SK-N-SH treated with all-trans-retinoic acid at 6 μM for 48 hours (cell line): ENCODE measurements around the gene TNS1.

ENCODE experiments used
- ATAC-seq: fragments of 200-7000 bp; cut with Tn5 transposase; 3 replicates; pipeline ENCODE4 v1.9.1; 2020; ENCODE audit warnings: mild to moderate bottlenecking, moderate library complexity
- ARNTL ChIP-seq: fragments of 450-650 bp; formaldehyde crosslinking; IDR thresholded peaks from 2 replicates; pipeline ENCODE4 v1.5.0; 2020; ENCODE audit warnings: low read depth, mild to moderate bottlenecking, moderate library complexity, borderline replicate concordance
- BACH2 ChIP-seq: fragments of 250-450 bp; sonication (Bioruptor Pico); IDR thresholded peaks from 2 replicates; pipeline ENCODE4 v1.9.0; 2021; ENCODE audit warnings: mild to moderate bottlenecking, borderline replicate concordance
- CSDC2 ChIP-seq: fragments of 250-450 bp; sonication (Bioruptor Pico); IDR thresholded peaks from 2 replicates; pipeline ENCODE4 v1.5.0; 2020; ENCODE audit warnings: mild to moderate bottlenecking, moderate library complexity
- ESRRG ChIP-seq: fragments of 250-450 bp; sonication (Bioruptor Pico); IDR thresholded peaks from 2 replicates; pipeline ENCODE4 v1.6.1; 2021; ENCODE audit warnings: mild to moderate bottlenecking
- OSR1 ChIP-seq: fragments of 250-450 bp; sonication (Bioruptor Pico); IDR thresholded peaks from 2 replicates; pipeline ENCODE4 v1.8.0; 2022; ENCODE audit warnings: moderate library complexity, mild to moderate bottlenecking, inconsistent platforms
- TCF4 ChIP-seq: fragments of 250-450 bp; sonication (Bioruptor Pico); IDR thresholded peaks from 2 replicates; pipeline ENCODE4 v1.8.0; 2021; ENCODE audit warnings: mild to moderate bottlenecking, moderate library complexity, borderline replicate concordance
- TOX ChIP-seq: fragments of 250-450 bp; sonication (Bioruptor Pico); IDR thresholded peaks from 2 replicates; pipeline ENCODE4 v1.8.0; 2021; ENCODE audit warnings: mild to moderate bottlenecking, moderate library complexity, borderline replicate concordance
- ZC3H10 ChIP-seq: fragments of 250-450 bp; sonication (Bioruptor Pico); IDR thresholded peaks from 2 replicates; pipeline ENCODE4 v1.5.1; 2021; ENCODE audit warnings: mild to moderate bottlenecking, moderate library complexity
- ZFP3 ChIP-seq: fragments of 250-450 bp; sonication (Bioruptor Pico); IDR thresholded peaks from 2 replicates; pipeline ENCODE4 v1.5.0; 2020; ENCODE audit warnings: mild to moderate bottlenecking, moderate library complexity
- ZFP30 ChIP-seq: fragments of 450-650 bp; formaldehyde crosslinking; IDR thresholded peaks from 2 replicates; pipeline ENCODE4 v1.5.0; 2022; ENCODE audit warnings: mild to moderate bottlenecking, moderate library complexity
- ZNF70 ChIP-seq: fragments of 450-650 bp; formaldehyde crosslinking; IDR thresholded peaks from 2 replicates; pipeline ENCODE4 v1.5.0; 2020; ENCODE audit warnings: mild to moderate bottlenecking, moderate library complexity
- ZNF8 ChIP-seq: fragments of 450-650 bp; formaldehyde crosslinking; IDR thresholded peaks from 2 replicates; pipeline ENCODE4 v1.5.0; 2020; ENCODE audit warnings: mild to moderate bottlenecking, moderate library complexity
- TF ChIP-seq, protein P1 (sequence below): fragments of 250-450 bp; sonication (Bioruptor Pico); IDR thresholded peaks from 2 replicates; pipeline ENCODE4 v1.8.0; 2021; ENCODE audit warnings: low read depth, mild to moderate bottlenecking, moderate library complexity, borderline replicate concordance
- TF ChIP-seq, protein P2 (sequence below): fragments of 250-450 bp; sonication (Bioruptor Pico); IDR thresholded peaks from 2 replicates; pipeline ENCODE4 v1.8.0; 2020; ENCODE audit warnings: mild to moderate bottlenecking, moderate library complexity, borderline replicate concordance
- TF ChIP-seq, protein P3 (sequence below): fragments of 250-450 bp; sonication (Bioruptor Pico); IDR thresholded peaks from 2 replicates; pipeline ENCODE4 v1.5.1; 2021; ENCODE audit warnings: mild to moderate bottlenecking, moderate library complexity
- TF ChIP-seq, protein P4 (sequence below): fragments of 250-450 bp; sonication (Bioruptor Pico); IDR thresholded peaks from 2 replicates; pipeline ENCODE4 v1.5.0; 2020; ENCODE audit warnings: mild to moderate bottlenecking, moderate library complexity

The TNS1 gene

DNA sequence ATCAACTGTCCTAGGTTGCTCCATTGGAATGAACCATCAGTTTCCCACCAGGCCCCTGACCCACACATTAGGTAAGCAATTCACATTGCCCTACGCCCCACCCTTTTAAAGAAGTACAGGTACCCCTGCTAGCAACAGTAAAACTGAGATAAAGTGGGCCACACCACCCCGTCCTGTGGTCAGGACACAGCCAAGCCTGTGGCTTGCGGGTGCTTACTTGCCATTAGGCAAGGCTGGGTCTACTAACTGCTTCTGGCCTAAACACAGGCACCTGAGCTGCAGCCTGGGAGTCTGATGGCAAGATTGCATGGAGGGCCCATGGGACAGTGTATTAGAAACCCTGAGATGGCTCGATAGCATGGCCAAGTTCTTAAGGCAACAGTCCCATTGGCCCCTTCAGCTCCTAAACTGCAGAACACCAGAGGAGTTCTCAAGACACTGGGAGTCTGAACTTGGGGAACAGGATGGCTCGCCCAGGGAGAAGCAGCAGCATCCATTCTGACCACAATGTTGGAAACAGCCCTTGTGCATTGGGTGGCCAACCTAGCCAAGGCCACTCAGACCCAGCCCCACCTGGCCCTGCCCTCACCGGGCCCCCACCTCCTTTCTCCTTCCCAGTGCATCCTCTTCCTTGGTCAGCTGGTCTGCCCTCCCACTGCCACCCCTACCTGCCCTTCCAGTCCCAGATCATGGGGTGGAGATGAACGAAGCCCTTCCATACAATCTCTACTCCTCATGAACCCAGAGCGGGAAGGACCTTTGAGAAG lies 177.1 kb downstream of the TNS1 start:
- no peak for TF ChIP-seq TCF4 (CRISPR knock-in tag)
- TF ChIP-seq ZFP30 (CRISPR knock-in tag), result no peak
- TF ChIP-seq ZFP3, result no peak
- TF ChIP-seq, protein P1, sequence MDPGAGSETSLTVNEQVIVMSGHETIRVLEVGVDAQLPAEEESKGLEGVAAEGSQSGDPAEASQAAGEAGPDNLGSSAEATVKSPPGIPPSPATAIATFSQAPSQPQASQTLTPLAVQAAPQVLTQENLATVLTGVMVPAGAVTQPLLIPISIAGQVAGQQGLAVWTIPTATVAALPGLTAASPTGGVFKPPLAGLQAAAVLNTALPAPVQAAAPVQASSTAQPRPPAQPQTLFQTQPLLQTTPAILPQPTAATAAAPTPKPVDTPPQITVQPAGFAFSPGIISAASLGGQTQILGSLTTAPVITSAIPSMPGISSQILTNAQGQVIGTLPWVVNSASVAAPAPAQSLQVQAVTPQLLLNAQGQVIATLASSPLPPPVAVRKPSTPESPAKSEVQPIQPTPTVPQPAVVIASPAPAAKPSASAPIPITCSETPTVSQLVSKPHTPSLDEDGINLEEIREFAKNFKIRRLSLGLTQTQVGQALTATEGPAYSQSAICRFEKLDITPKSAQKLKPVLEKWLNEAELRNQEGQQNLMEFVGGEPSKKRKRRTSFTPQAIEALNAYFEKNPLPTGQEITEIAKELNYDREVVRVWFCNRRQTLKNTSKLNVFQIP (CRISPR knock-in tag), result no peak
- no peak for TF ChIP-seq BACH2 (CRISPR knock-in tag)
- no peak for TF ChIP-seq ZNF70
- TF ChIP-seq, protein P2, sequence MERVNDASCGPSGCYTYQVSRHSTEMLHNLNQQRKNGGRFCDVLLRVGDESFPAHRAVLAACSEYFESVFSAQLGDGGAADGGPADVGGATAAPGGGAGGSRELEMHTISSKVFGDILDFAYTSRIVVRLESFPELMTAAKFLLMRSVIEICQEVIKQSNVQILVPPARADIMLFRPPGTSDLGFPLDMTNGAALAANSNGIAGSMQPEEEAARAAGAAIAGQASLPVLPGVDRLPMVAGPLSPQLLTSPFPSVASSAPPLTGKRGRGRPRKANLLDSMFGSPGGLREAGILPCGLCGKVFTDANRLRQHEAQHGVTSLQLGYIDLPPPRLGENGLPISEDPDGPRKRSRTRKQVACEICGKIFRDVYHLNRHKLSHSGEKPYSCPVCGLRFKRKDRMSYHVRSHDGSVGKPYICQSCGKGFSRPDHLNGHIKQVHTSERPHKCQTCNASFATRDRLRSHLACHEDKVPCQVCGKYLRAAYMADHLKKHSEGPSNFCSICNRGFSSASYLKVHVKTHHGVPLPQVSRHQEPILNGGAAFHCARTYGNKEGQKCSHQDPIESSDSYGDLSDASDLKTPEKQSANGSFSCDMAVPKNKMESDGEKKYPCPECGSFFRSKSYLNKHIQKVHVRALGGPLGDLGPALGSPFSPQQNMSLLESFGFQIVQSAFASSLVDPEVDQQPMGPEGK (CRISPR knock-in tag), result no peak
- no peak for TF ChIP-seq OSR1 (CRISPR knock-in tag)
- TF ChIP-seq CSDC2 (CRISPR knock-in tag), result no peak
- ATAC-seq, result no peak

DNA sequence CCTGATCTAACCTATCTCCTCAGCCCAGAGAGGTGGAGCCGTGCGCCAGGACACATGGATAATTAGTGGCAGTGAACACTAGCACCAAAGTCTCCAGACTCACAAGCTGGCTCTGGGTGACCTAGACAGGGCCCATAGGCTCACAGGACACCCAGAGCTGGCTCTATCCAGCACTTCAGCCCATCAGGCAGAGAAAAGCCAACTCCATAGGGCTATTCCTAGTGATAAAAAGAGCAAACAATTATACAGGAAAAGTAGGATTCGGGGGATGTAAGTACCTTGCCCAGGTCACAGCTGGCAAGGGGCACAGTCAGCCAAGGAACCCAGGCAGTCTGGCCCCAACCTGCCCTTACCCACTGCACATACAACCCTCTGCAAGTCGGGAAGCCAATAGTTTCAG lies 178.6 kb downstream of the TNS1 start:
- no peak for ATAC-seq
- TF ChIP-seq, protein P3, sequence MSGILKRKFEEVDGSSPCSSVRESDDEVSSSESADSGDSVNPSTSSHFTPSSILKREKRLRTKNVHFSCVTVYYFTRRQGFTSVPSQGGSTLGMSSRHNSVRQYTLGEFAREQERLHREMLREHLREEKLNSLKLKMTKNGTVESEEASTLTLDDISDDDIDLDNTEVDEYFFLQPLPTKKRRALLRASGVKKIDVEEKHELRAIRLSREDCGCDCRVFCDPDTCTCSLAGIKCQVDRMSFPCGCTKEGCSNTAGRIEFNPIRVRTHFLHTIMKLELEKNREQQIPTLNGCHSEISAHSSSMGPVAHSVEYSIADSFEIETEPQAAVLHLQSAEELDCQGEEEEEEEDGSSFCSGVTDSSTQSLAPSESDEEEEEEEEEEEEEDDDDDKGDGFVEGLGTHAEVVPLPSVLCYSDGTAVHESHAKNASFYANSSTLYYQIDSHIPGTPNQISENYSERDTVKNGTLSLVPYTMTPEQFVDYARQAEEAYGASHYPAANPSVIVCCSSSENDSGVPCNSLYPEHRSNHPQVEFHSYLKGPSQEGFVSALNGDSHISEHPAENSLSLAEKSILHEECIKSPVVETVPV (CRISPR knock-in tag), result no peak
- no peak for TF ChIP-seq OSR1 (CRISPR knock-in tag)
- no peak for TF ChIP-seq TCF4 (CRISPR knock-in tag)
- TF ChIP-seq, protein P2 (CRISPR knock-in tag), result no peak
- no peak for TF ChIP-seq ZFP30 (CRISPR knock-in tag)
- TF ChIP-seq ZNF8 (CRISPR knock-in tag), result no peak
- no peak for TF ChIP-seq ESRRG (CRISPR knock-in tag)
- TF ChIP-seq ZC3H10 (CRISPR knock-in tag), result no peak
- TF ChIP-seq CSDC2 (CRISPR knock-in tag), result no peak
- TF ChIP-seq BACH2 (CRISPR knock-in tag), result no peak
- no peak for TF ChIP-seq ARNTL (CRISPR knock-in tag)
- TF ChIP-seq TOX (CRISPR knock-in tag), result no peak
- TF ChIP-seq, protein P4, sequence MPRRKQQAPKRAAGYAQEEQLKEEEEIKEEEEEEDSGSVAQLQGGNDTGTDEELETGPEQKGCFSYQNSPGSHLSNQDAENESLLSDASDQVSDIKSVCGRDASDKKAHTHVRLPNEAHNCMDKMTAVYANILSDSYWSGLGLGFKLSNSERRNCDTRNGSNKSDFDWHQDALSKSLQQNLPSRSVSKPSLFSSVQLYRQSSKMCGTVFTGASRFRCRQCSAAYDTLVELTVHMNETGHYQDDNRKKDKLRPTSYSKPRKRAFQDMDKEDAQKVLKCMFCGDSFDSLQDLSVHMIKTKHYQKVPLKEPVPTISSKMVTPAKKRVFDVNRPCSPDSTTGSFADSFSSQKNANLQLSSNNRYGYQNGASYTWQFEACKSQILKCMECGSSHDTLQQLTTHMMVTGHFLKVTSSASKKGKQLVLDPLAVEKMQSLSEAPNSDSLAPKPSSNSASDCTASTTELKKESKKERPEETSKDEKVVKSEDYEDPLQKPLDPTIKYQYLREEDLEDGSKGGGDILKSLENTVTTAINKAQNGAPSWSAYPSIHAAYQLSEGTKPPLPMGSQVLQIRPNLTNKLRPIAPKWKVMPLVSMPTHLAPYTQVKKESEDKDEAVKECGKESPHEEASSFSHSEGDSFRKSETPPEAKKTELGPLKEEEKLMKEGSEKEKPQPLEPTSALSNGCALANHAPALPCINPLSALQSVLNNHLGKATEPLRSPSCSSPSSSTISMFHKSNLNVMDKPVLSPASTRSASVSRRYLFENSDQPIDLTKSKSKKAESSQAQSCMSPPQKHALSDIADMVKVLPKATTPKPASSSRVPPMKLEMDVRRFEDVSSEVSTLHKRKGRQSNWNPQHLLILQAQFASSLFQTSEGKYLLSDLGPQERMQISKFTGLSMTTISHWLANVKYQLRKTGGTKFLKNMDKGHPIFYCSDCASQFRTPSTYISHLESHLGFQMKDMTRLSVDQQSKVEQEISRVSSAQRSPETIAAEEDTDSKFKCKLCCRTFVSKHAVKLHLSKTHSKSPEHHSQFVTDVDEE (CRISPR knock-in tag), result no peak

DNA sequence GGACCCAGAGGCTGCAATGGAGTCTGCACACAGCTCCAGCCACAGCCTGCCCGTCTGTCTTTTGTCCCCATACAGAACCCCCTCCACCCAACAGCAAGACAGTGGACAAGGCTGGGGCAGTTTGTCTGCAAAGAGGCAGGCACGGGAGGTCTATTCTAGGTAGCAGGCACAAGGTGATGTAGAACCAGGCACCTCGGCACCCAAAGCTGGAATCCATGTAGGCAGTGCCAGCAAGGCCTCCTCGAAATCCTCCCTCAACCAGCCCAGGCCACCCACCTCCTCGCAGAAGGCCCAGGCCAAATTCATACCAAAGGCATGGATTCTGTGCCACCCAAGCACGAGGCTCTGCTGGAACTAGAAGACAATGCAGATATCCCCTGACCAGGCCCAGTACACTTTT lies 179.2 kb downstream of the TNS1 start:
- TF ChIP-seq ZFP30 (CRISPR knock-in tag) (no peak), ZNF70 (no peak), ZNF8 (CRISPR knock-in tag) (no peak), TCF4 (CRISPR knock-in tag) (no peak), ZFP3 (no peak), ESRRG (CRISPR knock-in tag) (no peak)
- TF ChIP-seq, protein P2 (CRISPR knock-in tag), result no peak
- TF ChIP-seq, protein P1 (CRISPR knock-in tag), result no peak
- ATAC-seq, result no peak
